WI38 (cell line): Measurements from ENCODE around the gene ABCB8.

Experiments
- H3K4me3 ChIP-seq: 2 replicates; pipeline ENCODE4 v1.5.1; 2011; ENCODE audit warnings: low read depth, mild to moderate bottlenecking, control low read depth, low read length
- CTCF ChIP-seq: IDR thresholded peaks from 2 replicates; pipeline ENCODE4 v1.5.1; 2012; ENCODE audit warnings: low read depth, mild to moderate bottlenecking, control low read depth, low read length

The ABCB8 gene

GRCh38 chr7:151095828-151096475, 67.7 kb downstream of the ABCB8 start:
- TF ChIP-seq CTCF = no peak
- no peak overlapping the region for H3K4me3 ChIP-seq
